ENCODE results near the gene MYEF2. TPM values are rescaled to one million over a fixed set of nuclear protein-coding genes. Genes with fewer than 3 reads are reported as not detected.

The MYEF2 gene
- total RNA-seq, 1 experiment from 2014 or later = 1.9 TPM

GRCh38 chr15:48101376-48101961 is 76.6 kb downstream of the MYEF2 start:
- in situ Hi-C loops (cut with HindIII; ENCODE audit: low pct_unique_long_range_greater_than_20kb, low sequenced_read_pairs) = no loop called here
- DNase-seq (ENCODE audit: low read depth, low spot score) = no peak

- DNase-seq (ENCODE audit: low read depth, low spot score) = no peak
- in situ Hi-C loops (cut with HindIII; ENCODE audit: low pct_unique_long_range_greater_than_20kb, low sequenced_read_pairs) = no loop called here
Measured at GRCh38 chr15:48097264-48097663, 80.8 kb downstream of the MYEF2 start.

- DNase-seq (ENCODE audit: low read depth, low spot score) = peak; percentile 94
- in situ Hi-C loops (cut with HindIII; ENCODE audit: low pct_unique_long_range_greater_than_20kb, low sequenced_read_pairs) = no loop called here
Measured at GRCh38 chr15:48096813-48097212, 81.3 kb downstream of the MYEF2 start.

GRCh38 chr15:48096355-48096786 is 81.7 kb downstream of the MYEF2 start:
- no peak for DNase-seq (ENCODE audit: low read depth, low spot score)
- in situ Hi-C loops (cut with HindIII; ENCODE audit: low pct_unique_long_range_greater_than_20kb, low sequenced_read_pairs) = no loop called here

- in situ Hi-C loops (cut with HindIII; ENCODE audit: low pct_unique_long_range_greater_than_20kb, low sequenced_read_pairs) = no loop called here
- DNase-seq (ENCODE audit: low read depth, low spot score) = no peak
Measured at GRCh38 chr15:48091522-48091921, 86.6 kb downstream of the MYEF2 start.

GRCh38 chr15:48090666-48091065 is 87.4 kb downstream of the MYEF2 start:
- in situ Hi-C loops (cut with HindIII; ENCODE audit: low pct_unique_long_range_greater_than_20kb, low sequenced_read_pairs) = no loop called here

GRCh38 chr15:48090115-48090514 is 88.0 kb downstream of the MYEF2 start:
- no peak for DNase-seq (ENCODE audit: low read depth, low spot score)
- in situ Hi-C loops (cut with HindIII; ENCODE audit: low pct_unique_long_range_greater_than_20kb, low sequenced_read_pairs) = no loop called here

More at GRCh38 chr15:48090666-48091065, 87.4 kb downstream of the MYEF2 start:
- DNase-seq (ENCODE audit: low read depth, low spot score) = peak; percentile 25

GRCh38 chr15:48089702-48090101 is 88.4 kb downstream of the MYEF2 start:
- DNase-seq (ENCODE audit: low read depth, low spot score) = no peak
- in situ Hi-C loops (cut with HindIII; ENCODE audit: low pct_unique_long_range_greater_than_20kb, low sequenced_read_pairs) = no loop called here

GRCh38 chr15:48087844-48088243 is 90.3 kb downstream of the MYEF2 start:
- in situ Hi-C loops (cut with HindIII; ENCODE audit: low pct_unique_long_range_greater_than_20kb, low sequenced_read_pairs) = no loop called here
- DNase-seq (ENCODE audit: low read depth, low spot score) = no peak

- in situ Hi-C loops (cut with HindIII; ENCODE audit: low pct_unique_long_range_greater_than_20kb, low sequenced_read_pairs) = no loop called here
- DNase-seq (ENCODE audit: low read depth, low spot score) = no peak
Measured at GRCh38 chr15:48086576-48086975, 91.5 kb downstream of the MYEF2 start.

GRCh38 chr15:48086133-48086532 is 92.0 kb downstream of the MYEF2 start:
- in situ Hi-C loops (cut with HindIII; ENCODE audit: low pct_unique_long_range_greater_than_20kb, low sequenced_read_pairs) = no loop called here
- no peak for DNase-seq (ENCODE audit: low read depth, low spot score)

GRCh38 chr15:48085591-48085930 is 92.5 kb downstream of the MYEF2 start:
- no peak for DNase-seq (ENCODE audit: low read depth, low spot score)
- in situ Hi-C loops (cut with HindIII; ENCODE audit: low pct_unique_long_range_greater_than_20kb, low sequenced_read_pairs) = no loop called here

GRCh38 chr15:48084759-48085590 is 93.1 kb downstream of the MYEF2 start:
- in situ Hi-C loops (cut with HindIII; ENCODE audit: low pct_unique_long_range_greater_than_20kb, low sequenced_read_pairs) = no loop called here
- peak; percentile 80 for DNase-seq (ENCODE audit: low read depth, low spot score)

Other genes with a start within 250 kb of the MYEF2 start
- 423 and 457 TPM in 2 replicates for gene SLC24A5, start 57.3 kb downstream of the MYEF2 start, total RNA-seq (2014; rRNA removed; shearing (Covaris generic))
- not detected in 2 replicates for gene CTXN2, start 13.4 kb upstream of the MYEF2 start, total RNA-seq (2014; rRNA removed; shearing (Covaris generic))
- 0.11 and 0.16 TPM in 2 replicates for gene SLC12A1, start 28.0 kb upstream of the MYEF2 start, total RNA-seq (2014; rRNA removed; shearing (Covaris generic))
- gene DUT, start 153.1 kb upstream of the MYEF2 start, total RNA-seq (2014; rRNA removed; shearing (Covaris generic)) = 58.6 and 68.2 TPM in 2 replicates